Hepatocyte (in vitro differentiated cells): ENCODE data around the gene MASP2. TPM values are rescaled to one million over a fixed set of nuclear protein-coding genes. Genes with fewer than 3 reads are reported as not detected.
A peak's percentile ranks its signal among the peaks of the same experiment; 100 is the strongest.
"Not testable (repeated sequence)": the region's sequence is repeated elsewhere in the genome, so short reads cannot be mapped to it uniquely, and the experiment has no call there.

ENCODE experiments used
- DNase-seq: peaks from one replicate; pipeline ENCODE4 v3.0.0-alpha.2; 2016; ENCODE audit warnings: low spot score
- H2AFZ ChIP-seq: fragments of 200-600 bp; sonication (generic); 2 replicates; pipeline ENCODE4 v1.6.0; 2016; ENCODE audit warnings: antibody characterized with exemption, mild to moderate bottlenecking
- H3K27ac ChIP-seq: fragments of 200-600 bp; sonication (generic); 2 replicates; pipeline ENCODE4 v1.5.1; 2016; ENCODE audit warnings: mild to moderate bottlenecking
- H3K27me3 ChIP-seq: fragments of 200-600 bp; sonication (generic); 2 replicates; pipeline ENCODE4 v1.6.1; 2016
- H3K36me3 ChIP-seq: fragments of 200-600 bp; sonication (generic); replicated peaks from 2 replicates; pipeline ENCODE4 v1.5.1; 2016; ENCODE audit warnings: low read depth; ENCODE audit not compliant: insufficient read depth
- H3K4me1 ChIP-seq: fragments of 200-600 bp; sonication (generic); 2 replicates; pipeline ENCODE4 v1.5.1; 2016; ENCODE audit warnings: mild to moderate bottlenecking, moderate library complexity; ENCODE audit not compliant: insufficient read depth
- H3K4me2 ChIP-seq: fragments of 200-600 bp; sonication (generic); 2 replicates; pipeline ENCODE4 v1.6.0; 2016
- H3K4me3 ChIP-seq: fragments of 200-600 bp; sonication (generic); 2 replicates; pipeline ENCODE4 v1.5.1; 2016; ENCODE audit warnings: mild to moderate bottlenecking
- H3K79me2 ChIP-seq: fragments of 200-600 bp; sonication (generic); 2 replicates; pipeline ENCODE4 v1.6.0; 2017; ENCODE audit warnings: mild to moderate bottlenecking
- H3K9me2 ChIP-seq: fragments of 200-600 bp; sonication (generic); replicated peaks from 2 replicates; pipeline ENCODE4 v1.6.0; 2017; ENCODE audit warnings: mild to moderate bottlenecking; ENCODE audit not compliant: insufficient read depth
- H3K9me3 ChIP-seq: fragments of 200-600 bp; sonication (generic); 2 replicates; pipeline ENCODE4 v1.5.1; 2016; ENCODE audit warnings: low read depth, mild to moderate bottlenecking
- H4K20me1 ChIP-seq: fragments of 200-600 bp; sonication (generic); 2 replicates; pipeline ENCODE4 v1.6.0; 2016; ENCODE audit warnings: mild to moderate bottlenecking; ENCODE audit not compliant: insufficient read depth, poor library complexity, severe bottlenecking
- EZH2 ChIP-seq: fragments of 200-600 bp; sonication (generic); IDR thresholded peaks from 2 replicates; pipeline ENCODE4 v1.6.1; 2016; ENCODE audit warnings: antibody characterized with exemption, mild to moderate bottlenecking, borderline replicate concordance
- EZH2phosphoT487 ChIP-seq: fragments of 200-600 bp; sonication (generic); IDR thresholded peaks from one replicate; pipeline ENCODE4 v1.6.1; 2018; ENCODE audit warnings: antibody characterized with exemption, mild to moderate bottlenecking, low read depth, moderate library complexity; ENCODE audit not compliant: unreplicated experiment, severe bottlenecking
- WGBS: methylation state at CpG from one replicate; pipeline ENCODE4 v1.1.6; 2016; ENCODE audit warnings: low lambda C conversion rate; ENCODE audit errors: missing lambda C conversion rate; 5-methylcytosine and 5-hydroxymethylcytosine counted together
- polyA plus RNA-seq: library from polyadenylated mRNA; unstranded; fragments of >200 nt; fragmentation: Nextera tagmentation; extraction: Ambion mirVana; gene quantifications from 2 replicates; pipeline ENCODE4 v1.2.1, GENCODE V29; 2016
- total RNA-seq: library from RNA; depleted of rRNA; stranded (reverse); fragments of >200 nt; gene quantifications from 2 replicates; pipeline ENCODE4 v1.2.3, GENCODE V29; 2014
- TF ChIP-seq, protein P1 (sequence below): fragments of 200-600 bp; sonication (generic); IDR thresholded peaks from 2 replicates; pipeline ENCODE4 v1.5.1; 2016; ENCODE audit warnings: antibody characterized with exemption, mild to moderate bottlenecking; ENCODE audit not compliant: poor library complexity

Gene MASP2
- total and polyA plus RNA-seq, 2 experiments from 2014 or later = 3.3 to 16.6 TPM

DNA sequence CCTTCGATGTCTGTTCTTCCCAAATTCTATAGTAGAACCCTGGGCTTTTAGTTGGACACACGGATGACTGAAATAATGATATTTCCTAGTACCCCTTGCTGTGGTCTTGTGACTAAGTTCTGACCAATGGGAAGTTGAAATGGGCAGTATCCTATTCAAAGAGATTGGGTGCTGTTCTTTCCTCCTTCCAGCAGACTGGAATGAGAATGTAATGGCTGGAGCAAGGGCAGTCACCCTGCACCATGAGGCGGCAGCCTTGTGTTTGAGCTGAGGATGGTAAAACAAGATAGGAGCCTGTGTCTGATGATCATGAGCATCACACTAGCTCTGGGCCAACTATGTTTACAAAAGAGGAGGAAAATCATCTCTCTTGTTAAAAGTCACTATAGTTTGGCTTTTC lies 17.9 kb upstream of the MASP2 start:
- Histone ChIP-seq H3K27me3 (no peaks in the 10 kb centered on the region), H3K4me1 (peaks cover 8% of the 10 kb centered on the region), H3K4me2 (no peak overlapping the region), H3K4me3 (no peak overlapping the region), H2AFZ (no peak overlapping the region), H3K27ac (no peak overlapping the region), H3K9me2 (no peaks in the 10 kb centered on the region), H4K20me1 (no peaks in the 10 kb centered on the region), H3K36me3 (peaks cover 6% of the 10 kb centered on the region), H3K9me3 (no peaks in the 10 kb centered on the region), H3K79me2 (peaks cover 10% of the 10 kb centered on the region)
- 100% methylated on average over 3 of the region's 3 CpGs for WGBS
- DNase-seq = no peak
- TF ChIP-seq EZH2 (no peak), EZH2phosphoT487 (no peak)
- TF ChIP-seq, protein P1, sequence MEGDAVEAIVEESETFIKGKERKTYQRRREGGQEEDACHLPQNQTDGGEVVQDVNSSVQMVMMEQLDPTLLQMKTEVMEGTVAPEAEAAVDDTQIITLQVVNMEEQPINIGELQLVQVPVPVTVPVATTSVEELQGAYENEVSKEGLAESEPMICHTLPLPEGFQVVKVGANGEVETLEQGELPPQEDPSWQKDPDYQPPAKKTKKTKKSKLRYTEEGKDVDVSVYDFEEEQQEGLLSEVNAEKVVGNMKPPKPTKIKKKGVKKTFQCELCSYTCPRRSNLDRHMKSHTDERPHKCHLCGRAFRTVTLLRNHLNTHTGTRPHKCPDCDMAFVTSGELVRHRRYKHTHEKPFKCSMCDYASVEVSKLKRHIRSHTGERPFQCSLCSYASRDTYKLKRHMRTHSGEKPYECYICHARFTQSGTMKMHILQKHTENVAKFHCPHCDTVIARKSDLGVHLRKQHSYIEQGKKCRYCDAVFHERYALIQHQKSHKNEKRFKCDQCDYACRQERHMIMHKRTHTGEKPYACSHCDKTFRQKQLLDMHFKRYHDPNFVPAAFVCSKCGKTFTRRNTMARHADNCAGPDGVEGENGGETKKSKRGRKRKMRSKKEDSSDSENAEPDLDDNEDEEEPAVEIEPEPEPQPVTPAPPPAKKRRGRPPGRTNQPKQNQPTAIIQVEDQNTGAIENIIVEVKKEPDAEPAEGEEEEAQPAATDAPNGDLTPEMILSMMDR = no peak

DNA sequence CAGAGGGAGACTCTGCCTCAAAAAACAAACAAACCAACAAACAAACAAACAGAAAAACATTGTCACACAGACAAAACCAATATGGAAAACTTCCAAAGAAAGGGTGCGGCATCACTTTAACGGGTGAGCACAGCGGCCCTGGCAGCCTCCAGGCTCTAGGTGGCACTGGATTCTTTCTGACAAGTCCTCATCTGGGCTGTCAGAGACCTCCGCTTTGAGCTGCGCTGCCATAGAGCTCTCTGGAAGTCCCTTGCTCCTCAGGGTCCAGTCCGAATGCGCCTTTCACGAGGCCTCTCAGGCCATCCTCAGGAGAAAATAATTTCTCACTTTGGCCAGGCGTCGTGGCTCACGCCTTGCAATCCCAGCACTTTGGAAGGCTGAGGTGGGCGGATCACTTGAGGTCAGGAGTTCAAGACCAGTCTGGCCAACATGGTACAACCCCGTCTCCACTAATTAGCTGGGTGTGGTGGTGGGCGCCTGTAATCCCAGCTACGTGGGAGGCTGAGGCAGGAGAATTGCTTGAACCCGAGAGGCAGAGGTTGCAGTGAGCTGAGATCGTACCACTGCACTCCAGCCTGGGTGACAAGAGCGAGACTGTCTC lies 17.0 kb upstream of the MASP2 start:
- not testable (repeated sequence) for DNase-seq, H3K9me2 ChIP-seq, H2AFZ ChIP-seq, H3K4me1 ChIP-seq, H4K20me1 ChIP-seq, H3K36me3 ChIP-seq, H3K9me3 ChIP-seq, H3K27me3 ChIP-seq, H3K4me2 ChIP-seq, H3K27ac ChIP-seq, H3K4me3 ChIP-seq
- H3K79me2 ChIP-seq = peaks cover 15% of the 10 kb centered on the region
- 91% methylated on average over 18 of the region's 18 CpGs for WGBS

DNA sequence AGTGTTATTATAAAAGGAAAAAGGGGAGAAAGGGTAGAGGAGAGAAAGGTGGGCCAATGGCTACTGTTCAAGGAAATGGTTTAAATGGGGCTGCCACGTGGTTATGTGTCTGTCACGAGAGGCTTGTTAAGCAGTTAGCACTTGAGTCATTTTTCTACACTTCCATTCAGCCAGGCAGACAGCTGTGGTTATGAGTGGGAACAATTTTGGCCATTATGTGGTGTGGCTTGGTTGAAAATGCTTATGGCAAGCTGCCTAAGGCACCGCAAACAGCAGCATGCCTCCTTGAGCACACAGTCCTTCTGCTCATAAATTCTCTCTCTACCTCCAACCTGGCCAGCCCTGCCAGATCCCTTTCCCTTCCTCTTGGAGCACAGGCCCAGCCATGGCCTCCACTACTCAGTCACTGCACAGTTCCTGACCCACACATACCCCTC lies 15.9 kb upstream of the MASP2 start:
- H3K27me3 ChIP-seq = no peaks in the 10 kb centered on the region
- no peak for DNase-seq
- no peaks in the 10 kb centered on the region for H3K9me2 ChIP-seq
- H3K27ac ChIP-seq = no peak overlapping the region
- TF ChIP-seq EZH2 (no peak), EZH2phosphoT487 (no peak)
- TF ChIP-seq, protein P1 = no peak
- no peak overlapping the region for H3K4me2 ChIP-seq
- 84% methylated on average over 3 of the region's 3 CpGs for WGBS
- H3K36me3 ChIP-seq = peaks cover 6% of the 10 kb centered on the region
- peaks cover 20% of the 10 kb centered on the region for H3K79me2 ChIP-seq
- no peak overlapping the region for H3K4me3 ChIP-seq
- H3K9me3 ChIP-seq = no peaks in the 10 kb centered on the region
- H3K4me1 ChIP-seq = peaks cover 8% of the 10 kb centered on the region
- H4K20me1 ChIP-seq = no peaks in the 10 kb centered on the region
- H2AFZ ChIP-seq = no peak overlapping the region

DNA sequence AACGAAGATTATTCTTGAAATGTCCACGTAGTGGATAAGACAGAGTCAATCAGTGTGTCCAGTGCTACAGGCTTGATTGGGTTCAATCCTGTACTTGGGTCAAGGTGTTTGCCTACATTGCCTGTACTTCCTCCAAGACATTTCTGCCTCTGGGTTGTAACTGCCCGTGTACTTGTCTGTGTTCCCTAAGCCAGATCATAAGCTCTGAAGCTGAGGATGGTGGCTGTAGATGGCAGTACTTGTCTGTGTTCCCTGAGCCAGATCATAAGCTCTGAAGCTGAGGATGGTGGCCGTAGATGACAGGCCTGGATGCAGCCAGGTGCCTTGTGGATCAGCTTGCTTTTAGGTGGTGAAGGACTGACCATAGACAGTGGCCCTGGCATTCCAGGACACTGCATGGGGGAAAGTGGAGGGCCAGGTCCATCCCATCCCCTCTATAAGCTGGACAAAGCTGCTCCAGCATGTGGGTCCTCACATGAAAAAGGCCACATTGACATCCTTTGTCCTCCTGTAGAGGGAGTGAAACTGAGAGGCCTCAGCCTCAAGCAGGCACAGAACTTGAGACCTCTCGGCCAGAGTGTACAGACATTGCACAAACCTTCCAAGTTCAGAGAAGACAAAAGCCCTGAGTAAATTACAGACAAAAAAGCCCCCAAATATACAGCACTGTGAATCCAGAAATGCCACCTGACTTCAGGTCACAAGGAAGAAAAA lies 14.8 kb upstream of the MASP2 start:
- no peak overlapping the region for H3K4me3 ChIP-seq
- H3K79me2 ChIP-seq = peaks cover 20% of the 10 kb centered on the region
- no peak for DNase-seq
- H3K9me3 ChIP-seq = no peaks in the 10 kb centered on the region
- H3K36me3 ChIP-seq = peaks cover 6% of the 10 kb centered on the region
- peak overlapping the region; percentile 80 for H3K4me2 ChIP-seq
- H3K4me1 ChIP-seq = peaks cover 8% of the 10 kb centered on the region
- H2AFZ ChIP-seq = no peak overlapping the region
- no peak overlapping the region for H3K27ac ChIP-seq
- no peaks in the 10 kb centered on the region for H3K9me2 ChIP-seq
- H4K20me1 ChIP-seq = no peaks in the 10 kb centered on the region
- 89% methylated on average over 5 of the region's 5 CpGs for WGBS
- TF ChIP-seq, protein P1 = no peak
- no peak for TF ChIP-seq EZH2
- no peaks in the 10 kb centered on the region for H3K27me3 ChIP-seq
